Right lobe of liver (tissue), 4 donors: ENCODE results near the gene ATP12A.

Source experiments
- CTCF ChIP-seq, 4 donors: fragments of 200-600 bp in 3 of 4; fragments of 450-650 bp in 1 of 4; IDR thresholded peaks; one replicate each; pipeline versions ENCODE4 v1.5.1 to v1.8.0; 2016 to 2022; ENCODE audit warnings: antibody characterized with exemption in 4 of 4, mild to moderate bottlenecking in 2 of 4
- POLR2A ChIP-seq: fragments of 450-650 bp; IDR thresholded peaks from one replicate; pipeline ENCODE4 v1.6.1; 2017; ENCODE audit warnings: antibody characterized with exemption, mild to moderate bottlenecking
- donor health status: DM: no; HTN: no; CAD: no.
- donor health status: DM: no; HTN: no; CAD: no.
- donor health status: DM: no; HTN: yes; CAD: no.

GRCh38 chr13:24693862-24694471, 13.8 kb downstream of the ATP12A start:
- TF ChIP-seq CTCF (IDR thresholded peaks at IDR 0.05) (peak; percentile 51 to 65 (median 62)), POLR2A (no peak)
